Measurements from ENCODE around the gene BUB1.

BUB1 gene

DNA sequence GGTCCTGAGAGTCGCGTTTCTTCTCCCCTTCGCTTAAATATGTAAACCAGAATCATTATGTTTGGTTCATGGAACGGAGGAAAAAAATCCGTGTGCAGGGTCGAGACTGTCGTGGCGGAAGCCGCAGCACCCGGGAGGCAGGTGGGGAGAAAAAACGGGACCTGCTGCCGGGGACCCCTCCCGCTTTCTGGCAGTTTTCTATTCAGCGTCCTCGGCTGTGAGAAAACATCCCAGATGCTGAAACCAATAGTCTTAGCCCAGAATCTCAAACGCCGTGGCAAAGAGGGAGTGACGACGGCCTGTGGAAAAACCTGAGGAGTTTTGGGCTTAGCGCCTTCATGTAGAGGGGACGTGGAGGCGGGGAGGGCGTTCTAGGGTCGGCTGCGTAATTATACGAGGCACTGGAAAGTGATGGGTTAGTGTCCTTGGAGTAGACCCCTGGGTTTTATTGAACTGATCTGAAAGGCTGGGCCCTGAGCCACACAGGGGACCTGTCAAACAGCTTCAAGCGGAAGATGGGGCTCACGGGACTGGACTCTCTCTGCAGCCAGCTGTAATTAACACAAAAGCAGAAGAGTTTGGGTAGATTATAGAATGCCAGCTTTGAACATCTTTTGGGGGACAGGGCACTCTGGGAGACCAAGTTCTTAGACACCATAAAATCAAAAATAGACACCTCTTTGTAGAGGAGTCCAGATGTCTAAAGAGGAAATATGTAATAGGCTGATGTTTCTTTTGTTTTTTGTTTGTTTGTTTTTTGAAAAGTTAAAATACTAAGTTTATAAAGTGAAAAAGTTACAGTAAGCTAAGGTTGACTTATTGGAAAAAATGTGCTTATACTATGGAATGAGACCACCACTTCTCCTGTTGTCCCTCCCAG lies 834 bp upstream of the BUB1 start:
- peaks cover 15% of the 10 kb centered on the region for H3K36me3 Mint-ChIP-seq
- peaks cover 30% of the 10 kb centered on the region for H3K27me3 Mint-ChIP-seq
- DNase-seq = peak; percentile 43
- H3K4me1 Mint-ChIP-seq = peaks cover 42% of the 10 kb centered on the region
- H3K27ac Mint-ChIP-seq = peak overlapping the region; percentile 94
- CTCF ChIA-PET = interaction anchor here (0.9 to 3.2 kb wide), 3 partner anchors 32 to 76 kb away, joined by 3 to 20 read pairs (median 4); no protein-coding TSS in a partner anchor
- no peaks in the 10 kb centered on the region for H3K9me3 Mint-ChIP-seq
- peak overlapping the region; percentile 90 for H3K4me3 Mint-ChIP-seq

DNA sequence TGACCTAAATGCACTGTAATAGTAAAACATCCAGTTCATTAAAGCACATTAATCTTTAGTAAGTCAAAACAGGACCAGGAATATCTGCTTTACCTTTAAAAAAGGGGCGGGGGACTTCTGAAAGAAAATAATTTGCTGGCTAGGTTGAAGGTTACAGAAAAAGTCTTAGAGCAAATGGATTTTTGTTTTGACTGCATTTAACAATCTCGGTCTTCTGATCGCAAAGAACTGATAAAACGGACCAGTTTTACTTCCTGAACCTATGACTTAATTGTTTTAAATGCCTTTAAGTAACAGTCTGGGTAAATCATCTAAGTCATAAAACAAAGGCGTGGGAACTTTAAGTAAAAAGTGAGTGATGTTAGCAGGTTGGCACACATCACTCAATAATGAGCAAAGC lies 783 bp downstream of the BUB1 start:
- no peak for DNase-seq
- CTCF ChIA-PET = interaction anchor here (1.2 kb wide), 1 partner anchor 78 kb away, joined by 5 read pairs; no protein-coding TSS in a partner anchor
- Mint-ChIP-seq H3K36me3 (peaks cover 28% of the 10 kb centered on the region), H3K27me3 (peaks cover 25% of the 10 kb centered on the region), H3K4me3 (peak overlapping the region; percentile 90), H3K9me3 (no peaks in the 10 kb centered on the region), H3K27ac (peak overlapping the region; percentile 94), H3K4me1 (peaks cover 51% of the 10 kb centered on the region)

DNA sequence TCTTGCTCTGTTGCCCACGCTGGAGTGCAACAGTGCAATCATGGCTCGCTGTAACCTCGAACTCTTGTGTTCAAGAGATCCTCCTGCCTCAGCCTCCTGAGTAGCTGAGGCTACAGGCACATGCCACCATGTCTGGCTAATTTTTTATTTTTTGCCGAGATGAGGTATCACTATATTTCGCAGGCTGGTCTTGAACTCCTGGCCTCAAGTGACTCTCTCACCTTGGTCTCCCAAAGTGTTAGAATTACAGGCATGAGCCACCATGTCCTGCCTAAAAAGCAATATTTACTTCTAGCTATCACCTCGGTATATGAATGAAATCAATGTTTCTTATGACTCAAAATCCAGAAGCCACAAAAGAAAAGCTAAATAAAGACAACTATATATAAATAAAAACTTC lies 2.2 kb downstream of the BUB1 start:
- Mint-ChIP-seq H3K36me3 (peaks cover 31% of the 10 kb centered on the region), H3K4me3 (peak overlapping the region; percentile 77), H3K27ac (peak overlapping the region; percentile 19), H3K4me1 (peaks cover 51% of the 10 kb centered on the region), H3K9me3 (no peaks in the 10 kb centered on the region), H3K27me3 (peaks cover 16% of the 10 kb centered on the region)
- DNase-seq = no peak
- CTCF ChIA-PET = interaction anchor here (1.6 kb wide), 1 partner anchor 80 kb away, joined by 8 read pairs; no protein-coding TSS in a partner anchor

DNA sequence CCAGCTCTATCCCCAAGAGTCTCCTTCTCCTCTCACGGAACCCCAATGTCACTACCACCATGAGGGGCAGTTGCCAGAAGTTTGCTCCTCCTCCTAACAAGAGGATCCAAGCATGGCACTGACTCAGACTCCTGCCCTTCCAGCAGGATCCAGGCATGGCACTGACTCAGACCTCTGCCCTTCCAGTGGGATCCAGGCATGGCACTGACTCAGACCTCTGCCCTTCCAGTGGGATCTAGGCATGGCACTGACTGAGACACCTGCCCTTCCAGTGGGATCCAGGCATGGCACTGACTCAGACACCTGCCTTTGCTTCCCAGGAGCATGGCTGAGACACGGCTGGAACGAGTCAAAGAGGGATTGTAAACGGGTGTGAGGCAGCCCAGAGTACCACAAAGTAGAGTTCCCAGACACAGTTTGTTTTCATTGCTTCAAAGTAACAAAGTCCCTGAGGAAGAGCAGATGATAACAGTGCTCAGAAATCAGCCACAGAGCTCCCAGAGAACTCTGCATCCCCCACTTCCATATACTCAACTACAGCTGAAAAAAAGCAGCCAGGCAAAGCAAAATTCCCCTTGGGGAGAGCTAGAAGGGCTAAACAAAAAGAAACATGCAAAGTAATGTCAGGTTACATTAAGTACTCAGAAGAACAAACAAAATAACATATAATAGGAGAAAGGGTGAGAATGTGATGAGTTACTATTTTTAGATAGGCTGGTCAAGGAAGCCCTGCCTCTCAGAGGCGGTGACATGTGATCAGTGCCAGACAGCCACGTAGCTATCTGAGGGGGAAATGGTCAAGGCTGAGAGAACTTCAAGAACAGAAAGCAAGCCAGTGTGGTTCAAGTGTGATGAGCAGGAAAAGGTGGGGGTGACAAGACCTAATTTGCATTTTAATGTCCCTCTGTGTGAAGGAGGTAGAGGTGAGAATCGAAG lies 3.0 kb downstream of the BUB1 start:
- Mint-ChIP-seq H3K4me3 (peak overlapping the region; percentile 67), H3K27ac (peak overlapping the region; percentile 89), H3K27me3 (peaks cover 8% of the 10 kb centered on the region), H3K36me3 (peaks cover 34% of the 10 kb centered on the region), H3K4me1 (peaks cover 49% of the 10 kb centered on the region), H3K9me3 (no peaks in the 10 kb centered on the region)
- CTCF ChIA-PET = interaction anchor here (0.5 to 1.6 kb wide), 3 partner anchors 20 to 80 kb away, joined by 3 to 8 read pairs (median 3); no protein-coding TSS in a partner anchor
- no peak for DNase-seq

DNA sequence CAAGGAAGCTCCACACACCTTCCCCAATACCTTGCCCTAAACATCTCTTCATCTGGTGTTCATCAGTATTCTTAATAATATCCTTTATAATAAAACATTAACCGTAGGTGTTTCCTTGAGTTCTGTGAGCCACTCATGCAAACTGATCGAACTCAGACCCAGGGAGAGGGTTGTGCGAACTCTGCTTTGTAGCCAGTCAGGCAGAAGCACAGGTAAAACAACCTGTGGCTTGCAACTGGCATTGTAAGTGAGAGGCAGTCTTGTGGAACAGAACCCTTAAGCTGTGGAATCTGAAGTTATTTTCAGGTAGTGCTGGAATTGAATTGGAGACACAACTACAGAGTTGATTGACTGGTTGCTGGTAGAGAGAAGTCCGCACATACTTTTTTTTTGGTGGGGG lies 4.7 kb downstream of the BUB1 start:
- Mint-ChIP-seq H3K36me3 (peaks cover 48% of the 10 kb centered on the region), H3K27ac (peak overlapping the region; percentile 42), H3K4me1 (peaks cover 42% of the 10 kb centered on the region), H3K9me3 (no peaks in the 10 kb centered on the region), H3K27me3 (peaks cover 4% of the 10 kb centered on the region), H3K4me3 (no peak overlapping the region)
- CTCF ChIA-PET = interaction anchor here (1.5 kb wide), 1 partner anchor 83 kb away, joined by 3 read pairs; no protein-coding TSS in a partner anchor
- DNase-seq = no peak

DNA sequence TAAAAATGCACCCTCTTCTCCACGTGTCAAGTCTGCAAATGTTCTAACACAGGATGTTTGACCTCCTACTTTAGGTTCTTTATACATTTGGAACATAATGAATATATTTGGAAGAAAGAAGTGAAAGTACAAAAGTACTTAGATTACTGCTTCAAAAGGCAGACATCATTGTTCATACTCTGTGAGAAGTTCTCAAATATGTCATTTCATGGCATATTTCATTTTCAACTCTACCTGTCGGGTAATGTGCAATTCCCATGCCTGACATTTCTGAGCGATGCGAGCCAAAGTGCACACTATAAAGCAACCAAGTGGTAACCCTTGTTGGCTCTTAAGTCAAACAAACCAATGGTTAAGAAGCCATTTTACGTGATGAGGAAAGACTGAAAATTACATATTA lies 7.0 kb downstream of the BUB1 start:
- Mint-ChIP-seq H3K27ac (no peak overlapping the region), H3K9me3 (no peaks in the 10 kb centered on the region), H3K36me3 (peaks cover 60% of the 10 kb centered on the region), H3K4me3 (no peak overlapping the region), H3K4me1 (peaks cover 28% of the 10 kb centered on the region), H3K27me3 (no peaks in the 10 kb centered on the region)
- DNase-seq = no peak
- CTCF ChIA-PET = no interaction called here

DNA sequence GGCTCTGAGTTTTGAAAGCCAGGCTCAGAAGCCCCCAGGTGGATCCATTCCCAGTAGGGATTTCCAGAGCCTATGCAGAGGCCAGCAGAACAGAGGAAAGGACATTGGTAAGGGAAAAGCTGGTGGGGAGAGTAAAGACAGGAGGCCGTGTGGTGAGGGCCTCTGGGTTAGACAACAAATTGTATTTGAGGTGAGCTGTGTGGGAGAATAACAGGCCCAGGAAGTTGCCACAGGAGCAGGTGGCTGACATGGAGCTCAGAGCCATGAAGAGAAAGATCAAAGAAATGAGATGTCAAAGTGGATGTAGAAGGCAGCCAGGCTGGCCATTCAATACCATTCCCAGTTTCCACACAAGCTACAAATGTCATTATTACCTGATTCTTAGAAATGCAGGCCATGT lies 8.8 kb downstream of the BUB1 start:
- Mint-ChIP-seq H3K27me3 (no peaks in the 10 kb centered on the region), H3K9me3 (no peaks in the 10 kb centered on the region), H3K27ac (peak overlapping the region; percentile 24), H3K4me1 (peaks cover 17% of the 10 kb centered on the region), H3K36me3 (peaks cover 63% of the 10 kb centered on the region), H3K4me3 (no peak overlapping the region)
- CTCF ChIA-PET = interaction anchor here (2.6 kb wide), 1 partner anchor 86 kb away, joined by 8 read pairs; no protein-coding TSS in a partner anchor
- no peak for DNase-seq

DNA sequence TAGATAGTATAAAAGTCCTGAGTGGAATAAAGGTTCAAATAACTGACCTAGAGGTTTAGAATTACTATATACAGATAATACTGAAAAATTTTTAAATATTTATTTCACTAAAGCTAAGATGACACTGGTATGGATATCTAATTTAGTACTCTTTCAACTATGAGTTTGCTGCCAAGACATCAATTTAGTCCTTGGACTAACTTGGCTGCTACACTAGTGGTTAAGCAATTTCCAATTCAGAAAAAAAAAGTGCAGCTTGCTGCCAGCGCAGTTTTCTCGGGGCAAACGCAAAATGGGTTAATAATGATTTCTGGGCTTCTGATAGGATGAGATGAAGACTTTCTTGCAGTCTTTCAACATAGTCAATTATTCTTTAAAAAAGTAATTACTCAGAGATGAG lies 10.8 kb downstream of the BUB1 start:
- Mint-ChIP-seq H3K27ac (no peak overlapping the region), H3K27me3 (no peaks in the 10 kb centered on the region), H3K4me3 (no peak overlapping the region), H3K36me3 (peaks cover 62% of the 10 kb centered on the region), H3K4me1 (peaks cover 8% of the 10 kb centered on the region), H3K9me3 (no peaks in the 10 kb centered on the region)
- CTCF ChIA-PET = interaction anchor here (2.6 kb wide), 1 partner anchor 88 kb away, joined by 8 read pairs; no protein-coding TSS in a partner anchor
- no peak for DNase-seq

DNA sequence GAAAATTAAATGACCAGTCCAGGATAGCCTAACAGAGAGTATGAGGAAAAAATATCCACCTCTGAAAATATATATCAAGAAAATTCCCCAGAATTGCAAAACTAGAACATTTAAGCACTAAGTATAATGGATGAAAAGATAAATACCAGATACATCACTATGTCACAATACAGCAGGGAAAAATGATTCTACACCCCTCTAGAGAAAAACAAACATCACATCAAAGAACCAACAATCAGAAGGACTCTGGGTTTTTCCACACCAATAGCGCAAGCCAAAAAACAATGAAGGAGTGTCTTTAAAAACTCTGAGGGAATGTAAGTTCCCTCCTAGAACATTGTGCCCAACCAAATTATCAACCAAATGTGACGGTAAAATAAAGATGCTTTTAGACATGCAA lies 13.7 kb downstream of the BUB1 start:
- Mint-ChIP-seq H3K9me3 (no peaks in the 10 kb centered on the region), H3K4me3 (no peak overlapping the region), H3K4me1 (peaks cover 6% of the 10 kb centered on the region), H3K27me3 (no peaks in the 10 kb centered on the region), H3K27ac (peak overlapping the region; percentile 31), H3K36me3 (peaks cover 75% of the 10 kb centered on the region)
- DNase-seq = no peak
- CTCF ChIA-PET = no interaction called here

DNA sequence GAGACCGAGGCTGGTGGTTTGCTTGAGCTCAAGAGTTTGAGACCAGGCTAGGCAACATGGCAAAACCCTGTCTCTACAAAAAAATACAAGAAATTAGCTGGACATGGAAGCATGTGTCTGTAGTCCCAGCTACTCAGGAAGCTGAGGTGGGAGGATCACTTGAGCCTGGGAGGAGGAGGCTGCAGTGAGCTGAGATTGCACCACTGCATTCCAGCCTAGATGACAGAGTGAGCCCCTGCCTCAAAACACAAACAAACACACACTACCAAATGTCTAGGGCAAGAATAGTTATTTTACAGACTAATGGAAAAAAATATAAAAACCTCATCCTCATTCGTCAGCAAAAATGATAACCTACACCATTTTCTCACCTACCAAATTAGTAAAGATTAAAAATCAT lies 15.3 kb downstream of the BUB1 start:
- Mint-ChIP-seq H3K4me3 (no peak overlapping the region), H3K36me3 (peaks cover 77% of the 10 kb centered on the region), H3K9me3 (no peaks in the 10 kb centered on the region), H3K27me3 (no peaks in the 10 kb centered on the region), H3K4me1 (peaks cover 7% of the 10 kb centered on the region), H3K27ac (peak overlapping the region; percentile 55)
- CTCF ChIA-PET = interaction anchor here (0.7 kb wide), 1 partner anchor 105 kb away, joined by 3 read pairs; no protein-coding TSS in a partner anchor
- DNase-seq = no peak

DNA sequence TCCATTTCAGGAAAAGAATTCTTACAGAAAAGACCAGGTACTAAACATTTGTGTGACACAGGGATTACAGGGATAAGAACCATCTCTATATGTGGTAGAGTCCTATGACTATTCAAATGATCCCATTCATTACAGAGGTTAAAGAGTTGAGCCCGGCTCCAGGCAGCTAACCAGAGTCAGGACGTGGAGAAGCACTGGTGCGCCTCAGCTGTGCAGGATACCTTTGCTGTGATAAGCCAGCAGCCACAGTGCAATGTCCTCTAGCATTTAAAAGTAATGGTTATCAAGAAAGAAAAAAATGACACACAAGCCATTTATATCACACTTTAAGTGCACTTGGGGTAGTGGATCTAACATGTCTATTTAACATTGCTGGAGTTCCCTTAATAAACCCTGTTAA lies 17.3 kb downstream of the BUB1 start:
- Mint-ChIP-seq H3K27me3 (no peaks in the 10 kb centered on the region), H3K4me1 (peaks cover 7% of the 10 kb centered on the region), H3K4me3 (no peak overlapping the region), H3K36me3 (peaks cover 77% of the 10 kb centered on the region), H3K9me3 (no peaks in the 10 kb centered on the region), H3K27ac (no peak overlapping the region)
- CTCF ChIA-PET = interaction anchor here (1.0 kb wide), 1 partner anchor 95 kb away, joined by 3 read pairs; no protein-coding TSS in a partner anchor
- no peak for DNase-seq

DNA sequence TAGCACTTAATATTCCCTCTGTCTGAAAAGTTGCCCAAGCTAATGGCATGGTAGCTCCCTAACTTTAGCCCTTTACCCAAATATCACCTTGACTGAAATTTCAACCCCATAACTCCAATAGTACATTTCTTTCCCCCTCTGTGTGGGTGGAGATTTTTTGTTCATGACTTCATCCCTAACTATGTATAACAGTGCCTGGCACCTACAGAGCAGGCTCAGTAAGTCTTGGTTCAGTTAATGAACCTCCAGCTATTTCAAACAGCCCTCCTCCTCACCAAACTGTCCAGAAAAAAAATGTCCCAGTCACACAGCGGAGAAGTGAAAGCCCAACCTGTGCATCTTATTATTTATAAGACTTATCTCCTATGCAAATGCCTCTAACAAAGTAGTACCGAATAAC lies 18.6 kb downstream of the BUB1 start:
- Mint-ChIP-seq H3K36me3 (peaks cover 72% of the 10 kb centered on the region), H3K27me3 (no peaks in the 10 kb centered on the region), H3K4me1 (peaks cover 7% of the 10 kb centered on the region), H3K27ac (peak overlapping the region; percentile 45), H3K4me3 (no peak overlapping the region), H3K9me3 (no peaks in the 10 kb centered on the region)
- no peak for DNase-seq
- CTCF ChIA-PET = no interaction called here

DNA sequence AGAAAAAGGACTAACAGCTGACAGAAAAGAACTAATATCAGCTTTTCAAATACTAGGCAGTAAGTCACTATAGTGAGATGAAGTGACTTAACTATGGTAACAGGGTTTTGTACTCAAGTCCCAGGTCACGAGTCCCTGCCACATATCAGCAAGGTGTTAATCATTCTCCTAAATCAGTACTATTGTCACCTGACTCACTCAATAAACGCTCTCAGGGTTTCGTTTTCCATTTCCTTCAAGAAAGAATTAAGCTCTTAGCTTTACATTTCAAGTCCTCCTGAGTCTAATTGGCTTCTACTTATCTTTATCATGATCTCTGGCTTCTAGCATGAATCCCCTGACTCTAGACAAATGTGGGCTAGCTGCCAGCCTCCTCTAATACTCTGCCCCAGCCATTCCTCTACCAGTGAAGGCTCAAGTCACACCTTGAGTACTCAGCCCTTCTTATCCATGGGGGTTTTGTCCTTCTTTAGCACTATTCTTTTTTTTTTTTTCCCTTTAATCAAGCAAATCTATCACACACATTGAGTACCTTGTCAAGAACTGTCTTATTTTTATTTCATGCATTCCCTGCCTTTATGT lies 20.0 kb downstream of the BUB1 start:
- H3K27ac Mint-ChIP-seq = peak overlapping the region; percentile 61
- no peaks in the 10 kb centered on the region for H3K9me3 Mint-ChIP-seq
- CTCF ChIA-PET = no interaction called here
- H3K4me1 Mint-ChIP-seq = peaks cover 4% of the 10 kb centered on the region
- H3K27me3 Mint-ChIP-seq = no peaks in the 10 kb centered on the region
- DNase-seq = no peak
- no peak overlapping the region for H3K4me3 Mint-ChIP-seq
- peaks cover 76% of the 10 kb centered on the region for H3K36me3 Mint-ChIP-seq

DNA sequence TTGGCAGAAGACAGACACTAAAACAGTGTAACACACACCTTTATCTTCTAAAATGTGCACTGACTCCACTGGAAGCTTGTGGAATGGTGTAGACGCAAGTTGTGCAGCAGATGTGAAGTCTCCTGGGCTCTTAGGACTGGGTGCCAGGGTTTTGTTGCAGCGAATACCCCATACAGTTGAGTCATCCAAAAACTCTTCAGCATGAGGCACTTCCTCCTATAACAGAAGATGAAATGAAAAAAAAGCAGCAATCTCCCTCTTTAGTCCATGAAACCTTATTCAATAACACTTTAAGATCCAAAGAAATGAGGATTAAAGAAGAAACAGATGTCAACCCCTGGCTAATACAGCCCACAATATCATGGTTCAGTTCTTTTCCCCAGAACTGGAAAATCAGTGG lies 22.2 kb downstream of the BUB1 start:
- no peak for DNase-seq
- no peak overlapping the region for H3K4me3 Mint-ChIP-seq
- no peaks in the 10 kb centered on the region for H3K9me3 Mint-ChIP-seq

More for the DNA sequence above, 22.2 kb downstream of the BUB1 start:
- CTCF ChIA-PET = no interaction called here
- H3K4me1 Mint-ChIP-seq = peaks cover 4% of the 10 kb centered on the region
- no peaks in the 10 kb centered on the region for H3K27me3 Mint-ChIP-seq
- peaks cover 73% of the 10 kb centered on the region for H3K36me3 Mint-ChIP-seq
- no peak overlapping the region for H3K27ac Mint-ChIP-seq

Data from activated naive CD4-positive, alpha-beta T cell treated with anti-CD3 and anti-CD28 coated beads, Interleukin-2, amount 10 ng/mL, durations not matched to agents 7 days and 5 days (primary cell).